GM19438 (cell line): ENCODE results near the gene BPI.
"Not testable (repeated sequence)": the region's sequence is repeated elsewhere in the genome, so short reads cannot be mapped to it uniquely, and the experiment has no call there.

Source experiments
- ATAC-seq: cut with Tn5 transposase; IDR thresholded peaks from one replicate; pipeline ENCODE4 v1.9.1; 2021; ENCODE audit warnings: low read depth; ENCODE audit not compliant: unreplicated experiment

BPI gene

DNA sequence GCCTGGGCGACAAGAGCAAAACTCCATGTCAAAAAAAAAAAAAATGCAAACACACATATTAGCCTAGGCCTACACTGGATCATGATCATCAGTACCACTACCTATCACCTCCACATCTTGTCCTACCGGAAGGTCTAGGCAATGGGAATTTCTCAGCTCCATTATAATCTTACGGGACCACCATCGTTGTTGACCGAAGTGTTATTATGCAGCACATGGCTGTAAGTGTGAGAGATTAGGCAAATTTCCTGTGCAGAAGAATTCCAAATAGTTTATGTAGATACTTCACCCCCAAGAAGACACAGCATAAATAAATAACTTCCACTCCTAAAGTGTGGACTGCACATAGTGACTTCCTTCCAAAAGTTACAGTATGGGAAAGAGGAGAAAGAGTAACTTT lies 26.7 kb upstream of the BPI start:
- no peak for ATAC-seq

DNA sequence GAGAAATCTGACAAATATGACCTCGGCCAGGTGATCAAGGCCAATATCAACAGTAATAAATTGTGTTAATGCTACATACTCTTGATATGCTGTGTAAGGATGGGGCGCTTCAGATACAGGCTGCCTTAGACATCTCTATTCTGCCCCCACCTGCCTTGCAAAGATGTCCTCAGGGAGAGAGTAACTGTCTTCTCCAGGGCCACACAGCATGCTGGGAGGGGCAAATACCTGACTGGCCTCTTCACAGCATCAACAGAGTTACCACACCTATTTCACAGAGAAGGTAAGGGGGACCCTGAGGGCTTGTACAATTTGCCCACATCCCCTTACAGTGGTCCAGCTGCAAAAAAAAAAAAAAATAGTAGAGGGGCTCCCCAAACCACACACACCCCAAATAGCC lies 26.3 kb upstream of the BPI start:
- ATAC-seq, result no peak

DNA sequence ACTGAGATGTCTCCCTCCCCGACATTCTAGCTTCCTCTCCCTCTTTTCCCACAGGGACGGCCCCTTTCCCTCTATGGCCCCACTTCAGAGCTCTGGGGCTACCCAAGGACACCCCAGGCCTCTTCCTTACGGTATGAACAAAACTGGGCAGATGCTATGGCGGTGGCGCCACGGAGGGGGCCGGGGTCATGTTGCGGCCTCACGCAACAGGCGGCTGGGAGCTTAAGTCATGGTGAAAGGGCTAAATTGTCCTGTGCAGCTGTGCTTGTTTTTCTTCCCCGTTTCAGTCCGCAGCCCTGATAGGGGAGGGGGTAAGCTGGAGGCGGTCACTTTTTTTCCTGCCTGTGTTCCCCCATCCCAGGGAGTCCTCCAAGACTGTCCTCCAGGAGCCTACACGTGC lies 25.8 kb upstream of the BPI start:
- ATAC-seq, result no peak

DNA sequence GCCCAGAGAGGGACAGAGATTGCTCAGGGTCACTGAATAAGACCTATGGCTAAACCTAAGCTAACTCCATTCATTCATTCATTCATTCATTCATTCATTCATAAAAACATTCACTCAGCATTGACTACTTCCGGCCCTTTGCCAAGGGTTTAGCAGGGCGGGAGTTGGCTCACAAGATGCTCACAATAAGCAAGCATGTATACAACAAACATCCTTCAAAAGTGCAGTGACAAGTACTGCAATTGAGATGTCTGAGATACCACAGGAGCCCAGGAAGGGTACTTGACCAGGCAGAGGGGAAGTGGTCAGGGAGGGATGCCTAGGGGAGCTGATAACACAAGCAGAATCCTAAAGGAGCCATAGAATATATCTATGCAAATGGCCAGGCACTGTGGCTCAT lies 25.2 kb upstream of the BPI start:
- ATAC-seq, result no peak

DNA sequence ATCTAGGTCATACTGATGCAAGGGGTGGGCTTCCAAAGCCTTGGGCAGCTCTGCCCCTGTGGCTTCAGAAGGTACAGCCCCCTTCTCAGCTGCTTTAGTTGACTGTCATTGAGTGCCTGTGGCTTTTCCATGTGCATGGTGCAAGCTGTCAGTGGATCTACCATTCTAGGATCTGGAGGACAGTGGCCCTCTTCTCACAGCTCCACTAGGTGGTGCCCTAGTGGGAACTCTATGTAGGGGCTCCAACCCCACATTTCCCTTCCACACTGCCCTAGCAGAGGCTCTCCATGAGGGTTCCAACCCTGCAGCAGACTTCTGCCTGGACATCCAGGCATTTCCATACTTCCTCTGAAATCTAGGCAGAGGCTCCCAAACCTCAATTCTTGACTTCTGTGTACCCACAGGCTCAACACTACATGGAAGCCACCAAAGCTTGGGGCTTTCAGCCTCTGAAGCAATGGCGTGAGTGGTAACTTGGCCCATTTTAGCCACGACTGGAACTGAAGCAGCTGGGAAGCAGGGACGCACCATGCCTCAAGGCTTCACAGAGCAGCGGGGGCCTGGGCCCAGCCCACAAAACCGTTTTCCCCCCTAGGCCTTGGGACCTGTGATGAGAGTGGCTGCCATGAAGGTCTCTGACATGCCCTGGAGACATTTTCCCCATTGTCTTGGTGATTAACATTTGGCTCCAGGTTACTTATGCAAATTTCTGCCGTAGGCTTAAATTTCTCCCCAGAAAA lies 22.6 kb upstream of the BPI start:
- not testable (repeated sequence) for ATAC-seq

DNA sequence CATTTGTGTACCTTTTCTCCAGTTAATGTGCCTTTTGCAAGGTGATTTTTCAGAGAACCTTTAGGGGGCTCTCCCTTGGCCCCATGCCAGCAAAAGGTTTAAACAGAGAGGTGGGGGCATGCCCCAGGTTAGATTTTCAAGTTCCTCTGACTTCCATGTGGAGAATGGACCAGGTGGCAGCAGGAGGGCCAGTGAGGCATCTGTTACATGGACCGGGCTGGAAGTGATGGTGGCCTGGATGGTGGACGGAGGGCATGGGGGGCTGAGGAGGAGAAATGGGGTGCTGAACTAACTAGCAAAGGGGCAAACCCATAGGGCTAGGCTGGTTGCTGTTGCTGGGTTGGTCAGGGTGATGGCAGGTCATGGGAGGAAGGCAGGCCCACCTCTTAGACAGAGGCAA lies 20.7 kb upstream of the BPI start:
- no peak for ATAC-seq

DNA sequence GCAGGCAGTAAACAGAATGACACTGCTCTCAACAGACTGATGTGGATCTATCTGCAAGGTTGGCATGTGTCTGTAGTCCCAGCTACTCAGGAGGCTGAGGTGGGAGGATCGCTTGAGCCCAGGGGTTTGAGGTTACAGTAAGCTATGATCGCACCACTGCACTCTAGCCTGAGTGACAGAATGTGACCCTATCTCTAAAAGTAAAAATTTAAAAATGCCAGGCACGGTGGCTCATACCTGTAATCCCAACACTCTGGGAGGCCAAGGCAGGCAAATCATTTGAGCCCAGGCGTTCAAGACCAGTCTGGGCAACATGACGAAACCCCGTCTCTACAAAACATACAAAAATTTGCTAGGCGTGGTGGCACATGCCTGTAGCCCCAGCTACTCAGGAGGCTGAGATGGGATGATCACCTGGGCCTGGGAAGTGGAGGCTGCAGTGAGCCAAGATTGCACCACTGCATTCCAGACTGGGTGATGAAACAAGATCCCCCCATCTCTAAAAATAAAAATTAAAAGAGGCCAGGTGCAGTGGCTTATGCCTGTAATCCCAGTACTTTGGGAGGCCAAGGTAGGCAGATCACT lies 19.8 kb upstream of the BPI start:
- ATAC-seq, result not testable (repeated sequence)

DNA sequence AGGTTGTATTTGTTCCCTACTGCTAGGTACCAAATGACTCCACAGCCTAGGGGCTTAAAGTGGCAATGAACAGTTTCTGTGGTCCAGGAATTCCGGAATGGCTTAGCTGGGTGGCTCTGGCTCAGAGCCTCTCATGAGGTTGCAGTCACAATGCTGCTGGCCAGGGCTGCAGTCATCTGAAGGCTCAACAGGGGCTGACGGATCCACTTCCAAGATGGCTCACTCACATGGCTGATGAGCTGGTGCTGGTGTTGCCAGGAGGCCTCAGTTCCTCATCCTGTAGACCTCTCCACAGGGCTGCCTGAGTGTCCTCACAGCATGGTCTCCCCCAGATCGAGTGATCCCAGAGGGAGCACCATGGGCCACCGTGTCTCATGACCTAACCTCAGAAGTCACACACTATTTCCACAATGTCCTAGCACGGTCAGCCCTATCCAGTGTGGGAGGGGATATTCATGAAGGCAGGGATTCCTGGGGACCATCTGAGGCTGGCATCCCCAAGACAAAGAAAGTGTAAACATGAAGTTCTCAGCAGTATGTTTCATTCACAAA lies 19.0 kb upstream of the BPI start:
- ATAC-seq, result no peak

DNA sequence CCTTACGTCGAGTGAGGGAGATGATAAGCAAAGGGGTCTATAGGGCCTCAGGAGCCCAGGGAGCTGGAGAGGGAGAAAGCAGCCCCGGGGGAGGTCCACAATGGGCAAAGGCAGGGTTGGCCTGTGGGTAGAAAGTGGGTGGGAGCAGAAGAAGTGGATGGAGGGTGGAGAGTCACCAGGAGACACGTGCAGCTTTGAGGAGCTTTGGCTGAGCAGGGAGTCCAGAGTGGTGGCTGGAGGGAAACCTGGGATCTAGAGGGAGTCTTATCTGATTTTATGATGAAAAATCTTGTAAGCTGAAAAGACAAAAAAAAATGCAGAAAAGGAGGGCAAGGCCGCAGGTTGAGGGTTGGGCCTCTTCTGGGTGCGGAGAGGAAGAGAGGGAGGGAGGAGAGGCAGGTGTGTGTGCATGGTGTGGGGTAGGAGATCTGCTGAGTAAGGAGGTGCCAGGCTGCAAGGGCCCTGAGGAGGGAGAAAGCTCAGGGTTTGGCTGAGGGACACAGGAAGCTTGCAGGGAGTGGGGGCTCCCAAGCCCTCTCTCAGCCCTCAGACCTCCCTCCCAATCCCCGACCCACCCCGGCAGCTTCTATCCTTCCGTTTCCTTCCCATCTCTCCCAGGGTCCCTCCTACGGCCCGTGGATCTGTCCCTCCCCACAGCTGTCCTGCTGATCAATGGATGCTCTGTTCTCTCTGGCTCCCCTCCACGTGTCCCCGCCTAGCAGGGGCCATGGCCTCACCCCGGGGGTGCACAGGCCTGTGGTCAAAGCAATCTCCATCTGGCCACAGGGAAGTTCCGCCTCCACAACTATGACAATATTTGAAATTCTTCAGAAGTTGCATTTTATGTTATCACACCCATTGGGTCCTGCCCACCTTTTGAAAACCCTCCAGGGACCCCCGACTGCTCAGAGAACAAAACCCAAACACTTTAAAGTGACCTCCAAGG lies 17.1 kb upstream of the BPI start:
- no peak for ATAC-seq

DNA sequence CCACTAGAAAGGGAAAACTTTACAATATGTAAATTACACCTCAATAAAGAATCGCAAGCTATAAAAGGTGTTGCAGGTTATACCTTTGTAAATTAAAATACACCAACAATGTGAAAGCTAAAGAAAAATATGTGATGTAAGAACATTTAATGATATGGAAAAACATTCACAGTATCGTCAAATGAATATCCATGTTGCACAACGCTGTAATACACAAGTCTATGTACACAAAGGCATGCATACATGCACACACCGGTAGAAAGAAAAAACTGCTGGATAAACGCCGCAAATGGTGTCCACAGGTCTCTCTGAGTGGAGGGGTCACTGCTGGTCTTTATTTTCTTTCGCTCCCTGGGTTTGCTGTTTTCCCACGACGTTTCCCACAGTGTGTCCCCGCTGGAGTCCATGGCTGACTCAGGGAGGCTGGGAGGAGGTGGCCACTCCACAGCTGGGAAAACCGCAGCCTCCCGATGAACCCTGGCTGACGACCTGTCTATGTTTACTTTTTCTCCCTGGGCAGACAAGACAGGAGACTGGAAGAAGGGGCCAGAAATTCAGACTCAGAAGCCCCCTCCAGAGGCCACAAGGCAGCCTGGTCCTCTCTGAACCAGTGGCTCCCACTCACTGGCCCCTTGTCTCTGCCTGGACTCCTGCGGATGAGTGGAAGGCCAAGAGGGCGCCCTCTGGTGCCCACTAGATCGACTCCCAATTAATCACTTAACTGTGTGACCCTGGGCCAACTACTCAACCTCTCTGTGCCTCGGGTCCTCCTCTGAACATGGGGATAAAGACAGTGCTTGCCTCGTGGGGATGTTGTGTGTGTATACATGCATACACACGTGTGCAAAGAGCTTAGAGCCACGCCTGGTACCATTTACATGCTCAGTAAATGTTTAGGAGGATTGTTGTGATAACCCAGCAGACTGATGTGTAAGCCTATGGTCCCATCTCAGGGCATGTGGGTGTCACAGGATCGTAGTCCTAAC lies 12.8 kb upstream of the BPI start:
- ATAC-seq, result no peak

DNA sequence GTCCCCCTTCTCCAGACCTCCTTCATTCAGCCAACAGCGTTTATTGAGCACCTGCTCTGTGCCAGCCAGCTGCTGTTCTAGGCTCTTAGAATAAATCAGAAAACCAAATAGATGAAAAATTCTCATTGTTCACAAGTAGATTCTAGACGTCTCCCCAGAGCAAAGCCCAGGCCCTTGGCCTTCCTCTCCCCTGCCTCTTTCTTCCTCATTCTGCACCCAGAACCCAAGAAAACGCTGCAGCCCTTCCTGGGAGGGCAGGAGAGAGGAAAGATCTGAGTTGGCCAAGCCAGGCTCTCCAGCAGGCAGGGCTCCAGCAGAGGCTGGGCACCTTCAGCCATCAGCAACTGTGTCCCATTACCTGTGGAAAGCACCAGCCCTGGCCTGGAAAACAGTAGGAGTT lies 12.0 kb upstream of the BPI start:
- no peak for ATAC-seq

DNA sequence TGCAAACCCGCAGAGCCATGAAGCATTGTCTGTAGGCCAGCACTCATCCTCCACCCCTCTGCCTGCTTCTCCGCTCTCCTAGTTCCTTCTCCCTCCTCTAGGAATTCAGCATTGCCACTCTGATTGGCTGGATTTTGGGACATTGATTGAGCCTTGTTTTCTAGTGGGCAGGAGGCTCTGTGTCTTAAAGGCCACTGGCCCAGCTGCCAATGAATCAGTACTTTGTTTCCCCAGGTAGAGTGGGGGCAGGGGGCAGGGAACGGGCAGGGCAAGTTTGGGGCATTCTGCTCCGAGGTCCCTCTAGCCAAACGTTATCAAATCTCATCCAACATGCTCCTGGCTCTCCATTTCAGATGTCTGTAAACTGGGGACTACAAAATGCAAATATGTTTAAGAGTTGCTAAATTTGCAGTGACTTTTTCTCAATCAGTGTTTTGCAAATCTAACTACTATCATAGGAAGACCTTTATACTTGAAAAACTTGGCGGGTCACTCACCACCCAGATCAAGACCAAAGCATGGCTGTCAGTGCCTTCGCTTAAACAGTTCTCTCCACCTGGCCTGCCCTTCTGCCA lies 10.4 kb upstream of the BPI start:
- ATAC-seq, result no peak

DNA sequence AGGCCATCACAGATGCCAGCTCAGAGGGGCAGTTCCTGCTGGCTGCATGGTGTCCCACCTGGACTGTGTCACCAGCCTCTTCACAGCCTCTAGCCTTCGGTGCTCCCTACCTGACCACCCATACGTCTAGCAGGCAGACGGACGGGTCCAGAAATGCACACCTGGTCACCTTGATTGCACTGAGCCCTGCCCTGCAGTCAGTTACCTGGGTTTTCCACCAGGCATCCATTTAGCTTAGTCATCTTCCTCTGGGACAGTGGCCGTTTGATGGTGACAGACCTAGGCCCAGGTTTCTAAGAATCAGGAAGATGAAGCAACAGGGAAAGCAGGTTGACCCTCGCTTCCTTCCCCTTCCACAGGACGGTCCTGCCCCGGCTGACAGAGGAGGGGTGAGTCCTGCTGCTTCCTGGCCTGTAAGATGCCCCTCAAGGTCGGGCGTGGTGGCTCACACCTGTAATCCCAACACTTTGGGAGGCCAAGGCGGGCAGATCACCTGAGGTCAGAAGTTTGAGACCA lies 9.8 kb upstream of the BPI start:
- ATAC-seq, result no peak

DNA sequence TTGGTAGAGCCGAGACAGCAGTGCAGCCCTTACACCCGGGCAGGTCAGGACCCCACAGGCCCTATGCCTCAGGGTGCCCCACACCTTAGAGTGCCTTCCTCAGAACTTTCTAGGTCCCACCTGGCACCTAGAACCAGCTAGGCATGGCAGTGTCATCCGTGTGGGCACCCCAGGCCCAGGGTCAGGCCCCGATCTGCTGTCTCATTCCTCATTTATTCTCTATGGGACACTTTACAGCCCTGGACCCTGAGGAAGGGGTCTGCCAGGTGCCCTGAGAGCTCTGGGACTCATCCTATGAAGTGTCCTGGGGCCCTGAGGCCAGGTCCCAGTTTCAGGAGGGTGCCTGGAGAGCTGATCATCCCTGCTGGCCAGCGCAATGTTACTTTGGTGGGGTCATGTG lies 8.1 kb upstream of the BPI start:
- no peak for ATAC-seq

DNA sequence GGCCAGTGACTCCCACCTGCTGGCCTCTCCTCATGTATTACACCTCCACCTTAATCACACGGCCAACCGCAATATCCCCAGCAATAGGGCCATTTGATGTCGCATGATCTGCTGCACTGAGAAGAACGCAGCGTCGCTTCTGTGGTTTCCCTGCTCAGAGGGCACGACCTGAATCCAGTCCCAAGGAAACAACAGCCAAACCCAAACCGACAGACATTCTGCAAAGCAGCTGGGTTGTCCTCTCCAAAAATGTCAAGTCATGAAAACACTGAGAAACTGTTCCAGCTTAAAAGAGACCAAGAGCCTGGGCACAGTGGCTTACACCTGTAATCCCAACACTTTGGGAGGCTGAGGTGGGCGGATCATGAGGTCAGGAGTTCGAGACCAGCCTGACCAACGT lies 7.5 kb upstream of the BPI start:
- no peak for ATAC-seq

DNA sequence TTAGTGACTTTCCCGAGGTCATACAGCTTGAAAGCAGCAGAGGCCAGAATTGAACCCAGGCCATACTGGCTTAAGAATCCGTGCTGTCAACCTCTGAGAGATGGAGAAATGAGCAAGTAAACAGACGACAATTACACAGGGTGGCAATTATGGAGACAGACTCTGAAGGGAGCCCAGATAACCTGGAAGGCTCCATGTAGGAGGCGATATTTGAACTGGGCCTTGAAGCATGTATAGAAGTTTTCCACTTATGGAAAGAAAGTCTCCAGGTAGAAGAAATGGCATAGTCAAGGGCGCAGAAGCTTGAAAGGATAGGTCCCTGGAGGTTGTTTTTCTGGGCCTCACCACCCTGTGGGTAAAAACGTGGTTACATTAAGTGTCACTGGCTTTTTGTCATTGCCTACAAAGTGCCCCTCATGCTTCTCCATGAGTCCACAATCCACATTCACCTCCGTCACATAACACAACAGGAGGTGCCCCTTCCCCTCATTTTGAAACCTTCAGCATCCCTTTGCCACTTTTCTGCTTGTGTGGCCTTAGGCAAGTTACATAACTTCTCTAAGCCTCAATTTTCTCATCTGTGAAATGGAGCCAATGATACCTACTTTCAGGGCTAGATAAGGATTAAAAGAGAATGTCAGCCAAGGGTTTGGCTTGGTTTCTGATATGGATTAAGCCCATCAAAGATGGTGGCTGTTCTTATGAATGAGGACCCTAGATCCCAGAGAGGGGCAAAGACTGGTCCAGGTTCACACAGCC lies 5.9 kb upstream of the BPI start:
- ATAC-seq, result no peak

DNA sequence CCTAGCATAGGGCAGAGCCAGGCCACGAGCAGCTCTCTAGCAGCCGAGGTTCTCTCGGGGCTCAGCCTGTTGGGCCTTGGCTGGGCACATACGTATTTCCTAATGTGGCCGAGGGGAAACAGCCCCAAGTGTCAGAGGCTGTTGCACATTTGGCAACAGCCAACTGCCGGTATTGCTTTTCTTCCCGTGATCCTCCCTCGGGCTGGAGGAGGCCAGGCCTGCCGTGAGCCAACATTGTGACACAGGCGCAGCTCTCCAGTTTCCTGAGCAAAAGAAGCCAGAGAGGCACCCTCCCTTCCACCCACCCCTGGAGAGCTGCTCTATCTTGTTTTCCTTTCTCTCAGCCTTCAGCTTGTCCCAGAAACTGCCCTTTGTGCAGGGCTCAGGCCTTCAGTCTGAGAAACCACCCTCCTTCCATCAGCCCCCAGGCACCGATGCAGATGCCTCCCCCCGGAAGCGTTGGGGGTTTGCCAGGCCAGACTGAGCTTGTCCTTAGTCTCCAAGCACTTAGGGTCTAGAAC lies 5.1 kb upstream of the BPI start:
- ATAC-seq, result no peak

DNA sequence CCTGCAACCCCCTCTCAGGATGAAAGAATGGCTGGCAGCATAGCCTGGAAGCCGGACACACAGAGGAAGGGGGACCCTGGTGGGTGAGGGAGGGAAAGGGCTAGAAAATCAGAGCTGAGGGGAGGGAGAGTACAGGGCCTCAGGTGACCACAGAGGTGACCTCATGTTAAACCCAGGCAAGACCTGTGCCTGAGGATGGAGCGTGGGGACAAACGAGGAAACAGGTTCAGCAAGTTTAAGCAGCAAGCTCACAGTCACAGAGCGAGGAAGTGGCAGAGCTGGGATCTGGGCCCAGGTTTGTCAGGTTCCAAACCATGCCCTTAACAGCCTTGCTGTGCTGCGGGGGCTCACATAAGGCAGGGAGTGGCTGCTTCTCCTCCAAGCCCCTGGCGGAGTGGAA lies 4.0 kb upstream of the BPI start:
- no peak for ATAC-seq

DNA sequence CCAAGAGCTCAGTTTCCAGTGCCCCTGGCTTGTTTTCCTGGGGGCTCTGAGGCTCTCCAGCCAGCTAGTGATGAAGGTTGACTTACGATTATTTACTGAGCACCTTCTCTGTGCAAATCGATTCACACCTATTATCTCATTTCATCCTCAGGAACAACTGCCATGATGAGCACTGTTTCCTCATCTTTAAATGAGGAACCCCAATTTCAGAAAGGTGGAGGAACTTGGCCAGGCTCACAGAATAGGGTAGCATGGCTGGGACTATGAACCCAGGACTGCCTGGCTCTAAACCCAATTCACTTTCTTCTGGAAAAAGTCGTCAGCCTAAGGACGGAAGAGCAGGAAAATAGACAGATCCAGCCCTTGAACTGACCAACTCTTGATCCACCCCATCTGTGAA lies 3.5 kb upstream of the BPI start:
- ATAC-seq, result no peak
